ENCODE results near the gene NUP62CL.

NUP62CL gene

GRCh38 chrX:107146670-107147069, 59.6 kb downstream of the NUP62CL start:
- DNase-seq = no peak

DNA sequence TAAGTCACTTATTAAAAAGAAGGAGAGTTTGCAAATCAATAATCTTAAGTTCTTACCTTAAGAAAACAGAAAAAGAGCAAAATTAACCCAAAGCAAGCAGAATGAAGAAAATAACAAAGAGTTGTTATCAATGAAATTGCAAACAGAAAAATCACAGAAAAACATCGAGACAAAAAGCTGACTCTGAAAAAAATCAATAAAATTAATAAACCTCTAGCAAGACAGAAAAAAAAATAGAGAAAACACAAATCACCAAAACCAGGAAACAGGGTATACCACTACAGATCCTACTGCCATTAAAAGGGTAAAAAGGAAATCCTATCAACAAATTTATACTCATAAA, 70.3 kb downstream of the NUP62CL start:
- DNase-seq = no peak

GRCh38 chrX:107135049-107135964, 70.9 kb downstream of the NUP62CL start:
- peak; percentile 62 for DNase-seq

- no peak for DNase-seq
Measured at GRCh38 chrX:107123750-107124149, 82.5 kb downstream of the NUP62CL start.

DNA sequence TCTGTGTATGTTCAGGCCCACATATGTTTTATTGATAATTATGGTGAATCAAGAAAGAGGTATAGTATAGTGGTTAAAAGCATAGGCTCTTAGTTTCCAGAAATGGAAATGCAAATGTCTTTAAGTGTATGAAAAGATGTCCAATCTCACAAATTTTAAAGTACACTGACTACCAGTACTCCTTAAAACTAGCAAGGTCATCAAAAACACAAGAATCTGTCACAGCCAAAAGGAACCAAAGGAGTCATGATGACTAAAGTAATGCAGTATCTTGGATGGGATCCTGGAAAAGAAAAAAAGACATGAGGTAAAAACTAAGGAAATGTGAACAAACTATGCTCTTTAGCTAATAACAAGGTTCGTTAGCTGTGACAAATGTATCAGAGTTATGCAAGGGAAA, 87.0 kb downstream of the NUP62CL start:
- DNase-seq = no peak

DNA sequence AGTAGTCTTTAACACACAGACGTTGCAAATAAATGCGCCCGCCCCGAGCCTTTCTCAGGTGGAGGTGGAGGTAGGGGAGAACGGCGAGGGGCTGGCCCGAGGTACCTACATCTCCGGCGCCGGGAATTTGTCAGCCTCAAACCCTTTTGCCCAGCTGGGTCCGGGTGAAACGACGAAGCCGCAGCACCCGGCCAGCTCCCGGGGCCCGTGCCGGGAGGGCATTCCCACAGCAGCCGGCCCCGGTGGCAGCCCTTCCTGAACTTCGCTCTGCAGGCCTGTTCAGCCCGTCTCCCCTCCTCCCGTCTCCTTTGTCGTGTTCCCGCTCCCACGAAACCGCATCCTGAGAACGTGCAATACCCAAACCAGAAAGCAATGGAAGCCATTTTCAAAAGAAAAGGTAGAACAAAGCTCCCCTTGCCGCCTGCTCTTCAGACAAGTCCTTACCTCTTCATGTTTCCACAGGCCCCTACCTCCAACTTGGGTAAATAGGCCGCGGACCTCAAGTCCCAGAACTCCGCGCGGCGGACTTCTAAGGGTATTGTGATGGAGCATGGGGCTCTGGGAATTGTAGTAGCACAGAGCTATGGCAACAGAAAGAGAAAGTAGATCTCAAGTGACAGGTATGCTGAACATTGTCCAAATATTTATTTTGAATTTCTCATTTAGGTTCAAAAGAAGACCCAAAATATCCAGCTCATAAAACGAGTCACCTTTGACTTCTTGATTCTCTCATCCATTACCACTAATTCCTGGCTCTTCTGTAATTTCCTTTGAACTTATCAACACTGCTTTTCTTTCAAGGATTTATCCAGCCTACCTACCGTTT, 87.7 kb downstream of the NUP62CL start, which contains the start of gene RBM41:
RBM41 (minus strand) TSS at position 501 of the 826 bp plus-strand sequence; CDS start at position 452, 49 bp downstream.
- peak; percentile 89 for DNase-seq

GRCh38 chrX:107117993-107118321, 88.3 kb downstream of the NUP62CL start:
- no peak for DNase-seq

DNA sequence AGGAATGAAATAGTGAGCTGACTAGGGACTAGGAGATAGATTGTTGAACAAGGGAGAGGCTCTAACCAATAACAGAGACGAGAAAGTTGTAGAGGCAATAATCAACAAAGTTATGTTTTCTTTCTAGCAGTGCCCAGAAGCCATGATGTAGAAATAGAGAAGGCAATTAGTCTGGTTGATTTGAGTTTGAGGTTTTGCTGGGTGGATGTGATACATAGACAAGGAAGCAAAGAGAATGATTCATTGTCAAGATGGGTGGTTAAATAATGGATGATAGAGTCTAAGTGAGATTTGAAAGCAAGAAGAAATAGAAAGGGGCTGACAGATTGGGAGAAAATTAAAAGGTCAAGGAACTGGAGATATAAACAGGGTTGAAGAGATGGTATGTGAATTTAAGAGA, 98.8 kb downstream of the NUP62CL start:
- no peak for DNase-seq

GRCh38 chrX:107102980-107103379, 103.3 kb downstream of the NUP62CL start:
- no peak for DNase-seq

- DNase-seq = no peak
Measured at GRCh38 chrX:107076158-107076557, 130.1 kb downstream of the NUP62CL start.

All from activated effector memory CD4-positive, alpha-beta T cell treated with anti-CD3 and anti-CD28 coated beads, Interleukin-2, amount 50 U/mL, for 16 hours (primary cell).